ENCODE results near the gene MUS81.
"Not testable (repeated sequence)": the region's sequence is repeated elsewhere in the genome, so short reads cannot be mapped to it uniquely, and the experiment has no call there.

Gene MUS81

DNA sequence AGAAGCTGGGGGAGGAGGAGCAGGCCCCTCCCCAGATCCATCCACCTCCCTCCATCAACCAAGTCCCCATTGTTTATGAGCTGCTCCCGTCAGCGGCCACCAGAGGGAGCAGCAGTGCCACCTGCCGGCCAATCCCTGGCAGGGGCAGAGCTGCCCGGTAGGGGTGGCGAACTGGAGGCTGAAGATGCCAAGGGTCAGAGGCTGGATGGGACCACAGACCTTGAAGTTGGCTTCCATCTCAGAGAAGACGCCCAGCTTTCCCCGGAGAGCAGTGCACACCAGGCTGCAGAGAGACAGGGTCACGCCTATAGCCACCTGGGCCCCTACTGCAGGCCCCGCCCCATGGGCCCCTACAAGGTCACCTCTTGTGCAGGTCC is 24.5 kb downstream of the MUS81 start:
- Mint-ChIP-seq H3K27ac (peak overlapping the region; percentile 57), H3K36me3 (ENCODE audit: low read depth) (peaks cover 41% of the 10 kb centered on the region), H3K4me3 (peak overlapping the region; percentile 42), H3K4me1 (ENCODE audit: low read depth) (peaks cover 43% of the 10 kb centered on the region), H3K9me3 (no peaks in the 10 kb centered on the region), H3K27me3 (ENCODE audit: low read depth) (no peaks in the 10 kb centered on the region)
- DNase-seq (ENCODE audit: low spot score), result peak; percentile 80

DNA sequence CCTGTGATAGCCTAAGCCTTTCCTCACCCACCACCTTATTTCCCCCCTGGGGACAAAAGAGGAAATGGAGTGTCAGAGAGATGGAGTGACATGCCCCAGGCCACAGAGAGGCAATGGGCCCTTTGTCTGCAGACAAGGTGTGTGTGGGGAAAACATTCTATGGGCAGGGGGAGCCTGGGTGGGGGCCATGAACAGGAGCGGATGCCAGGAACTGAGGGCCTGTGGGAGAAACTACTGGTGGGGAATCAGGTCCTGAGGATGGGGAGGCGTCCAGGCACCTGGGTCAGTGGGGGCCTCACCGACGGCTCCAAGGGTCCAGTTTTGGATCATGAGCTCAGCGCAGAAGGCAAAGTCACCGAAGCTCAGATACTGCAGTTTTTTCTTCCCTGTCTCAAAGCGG is 25.0 kb downstream of the MUS81 start:
- Mint-ChIP-seq H3K4me1 (ENCODE audit: low read depth) (peaks cover 44% of the 10 kb centered on the region), H3K4me3 (no peak overlapping the region), H3K9me3 (no peaks in the 10 kb centered on the region), H3K36me3 (ENCODE audit: low read depth) (peaks cover 41% of the 10 kb centered on the region), H3K27ac (peak overlapping the region; percentile 15), H3K27me3 (ENCODE audit: low read depth) (no peaks in the 10 kb centered on the region)
- DNase-seq (ENCODE audit: low spot score), result no peak

DNA sequence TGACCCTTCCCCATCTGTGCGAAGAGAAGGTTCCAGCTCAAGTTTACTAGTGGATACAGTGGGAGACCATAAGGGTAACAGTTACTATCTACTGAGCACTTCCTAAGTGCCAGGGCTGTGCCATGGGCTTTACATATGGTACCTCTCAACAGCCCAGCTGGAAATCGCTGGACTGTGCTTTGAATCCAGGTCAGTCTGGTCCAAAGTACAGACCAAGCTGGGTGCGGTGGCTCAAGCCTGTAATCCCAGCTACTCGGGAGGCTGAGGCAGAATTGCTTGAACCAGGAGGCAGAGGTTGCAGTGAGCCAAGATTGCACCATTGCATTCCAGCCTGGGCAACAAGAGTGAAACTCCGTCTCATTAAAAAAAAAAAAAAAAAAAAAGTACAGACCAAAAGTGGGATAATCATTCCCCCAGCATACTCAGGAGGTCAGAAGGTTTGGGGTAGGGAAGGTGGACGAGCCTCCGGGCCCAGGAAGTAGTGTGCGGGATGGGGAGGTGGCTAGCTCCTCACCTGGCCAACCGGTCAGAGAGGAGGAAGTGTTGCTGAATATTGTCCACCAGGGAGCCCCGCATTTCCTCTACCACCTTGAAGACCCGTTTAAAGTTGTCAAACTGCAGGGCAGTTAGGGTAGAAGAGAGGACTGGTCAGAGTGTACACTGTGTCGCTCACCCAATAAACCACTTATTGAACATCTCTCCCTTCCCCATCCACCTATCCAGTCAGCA is 25.7 kb downstream of the MUS81 start:
- Mint-ChIP-seq H3K36me3 (ENCODE audit: low read depth) (peaks cover 41% of the 10 kb centered on the region), H3K27me3 (ENCODE audit: low read depth) (no peaks in the 10 kb centered on the region), H3K9me3 (no peaks in the 10 kb centered on the region), H3K27ac (peak overlapping the region; percentile 91), H3K4me1 (ENCODE audit: low read depth) (peaks cover 39% of the 10 kb centered on the region), H3K4me3 (peak overlapping the region; percentile 99)
- DNase-seq (ENCODE audit: low spot score), result no peak

DNA sequence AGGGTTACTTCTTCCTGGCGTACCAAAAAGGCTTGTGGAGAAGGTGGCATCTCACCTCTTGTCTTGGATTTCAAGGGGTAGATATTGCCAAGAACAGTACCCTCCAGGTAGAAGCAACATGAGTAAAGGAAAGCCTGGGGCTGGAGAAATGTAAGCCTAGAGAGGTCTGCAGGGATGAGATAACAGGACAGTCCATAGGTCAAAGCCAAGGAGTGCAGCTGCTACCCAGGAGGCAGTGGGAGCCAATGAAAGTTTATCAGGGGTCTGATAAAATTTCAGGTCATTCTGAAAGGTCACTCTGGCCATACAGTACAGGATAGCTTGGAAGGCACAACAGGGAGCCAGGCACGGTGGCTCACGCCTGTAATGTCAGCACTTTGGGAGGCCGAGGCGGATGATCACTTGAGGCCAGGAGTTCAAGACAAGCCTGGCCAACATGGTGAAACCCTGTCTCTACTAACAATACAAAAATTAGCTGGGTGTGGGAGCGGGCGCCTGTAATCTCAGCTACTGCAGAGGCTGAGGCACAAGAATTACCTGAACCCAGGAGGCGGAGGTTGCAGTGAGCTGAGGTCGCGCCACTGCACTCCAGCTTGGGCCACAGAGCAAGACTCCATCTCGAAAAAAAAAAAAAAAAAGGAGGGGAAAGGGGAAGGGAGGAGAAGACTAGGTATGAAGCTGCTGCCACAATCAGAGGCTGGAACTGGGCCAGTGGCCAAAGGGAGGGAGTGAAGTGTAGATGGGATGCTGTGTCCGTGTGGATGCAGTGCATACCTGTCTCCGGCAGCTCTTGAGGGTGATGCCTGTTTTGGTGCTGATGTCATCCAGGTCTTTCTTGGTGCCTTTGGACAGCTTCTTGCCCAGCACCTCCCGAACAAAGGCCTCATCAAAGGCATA is 26.8 kb downstream of the MUS81 start:
- Mint-ChIP-seq H3K27me3 (ENCODE audit: low read depth) (no peaks in the 10 kb centered on the region), H3K36me3 (ENCODE audit: low read depth) (peaks cover 39% of the 10 kb centered on the region), H3K9me3 (no peaks in the 10 kb centered on the region), H3K27ac (peak overlapping the region; percentile 91), H3K4me3 (peak overlapping the region; percentile 99), H3K4me1 (ENCODE audit: low read depth) (peaks cover 37% of the 10 kb centered on the region)
- no peak for DNase-seq (ENCODE audit: low spot score)

DNA sequence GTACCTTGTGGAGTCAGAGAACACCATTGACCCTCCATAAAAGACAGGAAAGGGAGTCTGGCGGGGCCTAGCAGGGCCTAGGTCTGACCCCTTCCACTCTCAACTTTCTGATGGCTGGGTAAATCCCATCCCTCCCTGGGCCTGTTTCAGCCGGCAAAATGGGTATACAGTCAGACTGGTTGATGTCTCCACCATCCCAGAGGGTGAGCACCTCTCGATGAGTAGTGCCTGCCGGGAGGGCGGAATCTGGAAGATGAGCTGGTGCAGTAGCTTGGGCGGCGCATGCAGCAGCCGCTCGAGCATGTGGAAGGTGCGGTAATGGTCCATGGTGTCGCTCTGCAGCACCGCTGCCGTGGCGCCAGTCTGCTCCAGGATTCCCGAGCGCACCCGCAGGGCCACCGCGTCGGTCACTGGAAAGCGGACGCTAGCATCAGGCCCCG is 27.5 kb downstream of the MUS81 start:
- Mint-ChIP-seq H3K4me1 (ENCODE audit: low read depth) (peaks cover 44% of the 10 kb centered on the region), H3K36me3 (ENCODE audit: low read depth) (peaks cover 37% of the 10 kb centered on the region), H3K27ac (peak overlapping the region; percentile 91), H3K9me3 (no peaks in the 10 kb centered on the region), H3K4me3 (peak overlapping the region; percentile 99), H3K27me3 (ENCODE audit: low read depth) (no peaks in the 10 kb centered on the region)
- no peak for DNase-seq (ENCODE audit: low spot score)

DNA sequence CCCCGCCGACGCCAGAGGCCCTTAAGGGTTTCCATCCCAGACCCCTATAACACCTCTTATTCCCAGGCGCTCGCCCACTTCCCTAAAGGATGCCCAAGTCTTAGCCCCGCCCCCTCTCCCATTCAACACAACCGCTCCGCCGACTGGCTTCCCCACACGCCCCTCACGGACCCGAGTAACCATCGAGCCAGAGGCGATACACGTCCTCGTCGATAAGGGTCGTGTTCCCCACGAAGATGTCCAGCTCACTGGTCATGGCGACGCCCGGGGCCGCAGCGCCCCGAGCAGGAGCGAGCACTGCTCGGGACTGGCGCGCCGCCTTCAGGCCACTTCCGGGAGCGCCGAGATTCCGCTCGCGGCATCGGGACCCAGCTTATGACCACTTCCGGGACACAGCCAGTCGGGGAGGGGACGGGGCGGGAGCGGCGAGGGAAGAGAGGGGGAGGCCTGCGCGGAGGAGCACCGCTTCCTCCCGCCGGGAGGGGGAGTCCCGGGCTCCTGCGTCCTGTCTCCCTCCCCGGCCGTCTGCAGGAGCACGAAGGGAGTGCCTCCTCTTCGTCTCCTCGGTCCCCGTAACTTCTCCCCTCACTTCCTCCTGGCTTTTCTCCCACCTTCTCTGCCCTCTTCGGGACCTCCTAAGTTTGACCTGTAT is 28.1 kb downstream of the MUS81 start, which contains the start of gene FIBP:
FIBP (minus strand) TSS at position 309 of the 652 bp plus-strand sequence; CDS start at position 256, 53 bp downstream.
- Mint-ChIP-seq H3K4me1 (ENCODE audit: low read depth) (peaks cover 48% of the 10 kb centered on the region), H3K9me3 (no peaks in the 10 kb centered on the region), H3K27me3 (ENCODE audit: low read depth) (no peaks in the 10 kb centered on the region)

DNA sequence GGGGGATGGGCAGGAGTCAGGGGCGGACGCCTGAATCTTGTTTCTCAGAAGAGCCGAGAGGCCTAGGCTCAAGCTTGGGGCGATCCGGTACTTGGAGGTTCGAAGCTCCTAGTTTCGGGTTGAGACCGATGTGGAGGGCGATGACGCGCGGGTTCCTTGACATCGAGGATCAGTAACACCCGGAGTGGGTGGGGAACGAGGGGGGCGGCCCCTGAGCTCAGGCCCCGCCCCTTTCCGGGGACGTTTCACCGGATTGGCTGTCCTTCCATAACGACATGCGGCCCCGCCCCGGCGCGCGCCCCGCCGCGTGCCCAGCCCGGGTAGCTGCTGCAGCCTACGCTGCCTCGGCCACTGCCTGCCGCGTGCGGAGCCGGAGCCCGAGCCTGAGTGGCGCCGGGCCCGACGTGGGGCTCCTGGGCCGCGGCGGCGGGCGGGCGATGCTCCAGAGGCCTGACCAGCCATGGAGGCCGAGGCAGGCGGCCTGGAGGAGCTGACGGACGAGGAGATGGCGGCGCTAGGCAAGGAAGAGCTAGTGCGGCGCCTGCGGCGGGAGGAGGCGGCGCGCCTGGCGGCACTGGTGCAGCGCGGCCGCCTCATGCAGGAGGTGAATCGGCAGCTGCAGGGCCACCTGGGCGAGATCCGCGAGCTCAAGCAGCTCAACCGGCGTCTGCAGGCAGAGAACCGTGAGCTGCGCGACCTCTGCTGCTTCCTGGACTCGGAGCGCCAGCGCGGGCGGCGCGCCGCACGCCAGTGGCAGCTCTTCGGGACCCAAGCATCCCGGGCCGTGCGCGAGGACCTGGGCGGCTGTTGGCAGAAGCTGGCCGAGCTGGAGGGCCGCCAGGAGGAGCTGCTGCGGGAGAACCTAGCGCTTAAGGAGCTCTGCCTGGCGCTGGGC is 30.3 kb downstream of the MUS81 start, which contains the start of gene CCDC85B:
CCDC85B (plus strand) TSS at position 350 of the 895 bp plus-strand sequence; CDS start at position 461, 111 bp downstream.
- Mint-ChIP-seq H3K9me3 (no peaks in the 10 kb centered on the region), H3K4me3 (peak within 1 kb of the TSS; percentile 99), H3K27ac (peak within 1 kb of the TSS; percentile 91), H3K27me3 (ENCODE audit: low read depth) (no peaks in the 10 kb centered on the region), H3K4me1 (ENCODE audit: low read depth) (peaks cover 49% of the 10 kb centered on the region), H3K36me3 (ENCODE audit: low read depth) (peaks cover 18% of the 10 kb centered on the region)
- peak; percentile 98 for DNase-seq (ENCODE audit: low spot score)

More for the DNA sequence above, 28.1 kb downstream of the MUS81 start, which contains the start of gene FIBP:
- Mint-ChIP-seq H3K36me3 (ENCODE audit: low read depth) (peaks cover 37% of the 10 kb centered on the region), H3K4me3 (peak within 1 kb of the TSS; percentile 99), H3K27ac (peak within 1 kb of the TSS; percentile 91)
- peak; percentile 93 for DNase-seq (ENCODE audit: low spot score)

DNA sequence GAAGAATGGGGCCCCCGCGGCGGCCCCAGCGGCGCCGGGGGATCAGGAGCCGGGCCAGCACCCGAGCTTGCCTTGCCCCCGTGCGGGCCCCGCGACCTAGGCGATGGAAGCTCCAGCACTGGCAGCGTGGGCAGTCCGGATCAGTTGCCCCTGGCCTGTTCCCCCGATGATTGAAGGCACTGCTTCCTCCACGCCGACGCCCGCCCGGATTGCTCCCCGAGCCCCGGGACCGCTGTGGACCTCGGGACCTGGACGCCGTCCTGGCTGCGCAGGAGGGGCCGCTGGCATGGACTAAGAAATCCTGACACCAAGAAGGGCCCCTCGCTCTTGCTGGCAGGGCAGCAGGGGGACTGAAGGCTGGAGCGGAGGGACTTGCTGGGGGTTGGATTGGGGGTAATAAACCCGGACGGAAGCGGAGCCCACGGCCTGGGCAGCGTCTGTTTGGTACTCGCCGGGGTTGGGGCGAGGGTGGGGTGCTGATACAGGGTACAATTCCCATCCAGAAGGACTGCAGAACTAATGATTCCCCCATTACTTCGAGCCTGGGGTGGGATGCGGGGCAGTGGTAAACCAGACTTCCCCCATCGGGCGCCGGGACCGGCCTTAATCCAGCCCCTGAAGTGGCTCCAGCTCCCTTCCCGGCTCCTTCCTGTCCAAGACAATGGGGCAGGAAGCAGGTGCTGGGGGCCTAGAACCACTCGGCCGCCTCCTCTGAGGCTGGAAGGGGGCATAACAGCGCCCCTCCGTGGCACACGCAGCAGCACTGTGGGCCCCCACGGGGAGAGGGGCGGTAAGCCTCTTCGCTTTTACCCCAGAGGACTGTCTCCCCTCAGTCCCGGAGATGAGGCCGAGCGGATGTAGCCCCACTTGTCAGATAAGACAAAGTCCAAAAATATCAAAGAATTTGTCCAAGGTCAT is 31.2 kb downstream of the MUS81 start:
- Mint-ChIP-seq H3K4me1 (ENCODE audit: low read depth) (peaks cover 49% of the 10 kb centered on the region), H3K9me3 (no peaks in the 10 kb centered on the region), H3K27me3 (ENCODE audit: low read depth) (no peaks in the 10 kb centered on the region), H3K27ac (peak overlapping the region; percentile 80), H3K4me3 (peak overlapping the region; percentile 74), H3K36me3 (ENCODE audit: low read depth) (peaks cover 17% of the 10 kb centered on the region)
- no peak for DNase-seq (ENCODE audit: low spot score)

DNA sequence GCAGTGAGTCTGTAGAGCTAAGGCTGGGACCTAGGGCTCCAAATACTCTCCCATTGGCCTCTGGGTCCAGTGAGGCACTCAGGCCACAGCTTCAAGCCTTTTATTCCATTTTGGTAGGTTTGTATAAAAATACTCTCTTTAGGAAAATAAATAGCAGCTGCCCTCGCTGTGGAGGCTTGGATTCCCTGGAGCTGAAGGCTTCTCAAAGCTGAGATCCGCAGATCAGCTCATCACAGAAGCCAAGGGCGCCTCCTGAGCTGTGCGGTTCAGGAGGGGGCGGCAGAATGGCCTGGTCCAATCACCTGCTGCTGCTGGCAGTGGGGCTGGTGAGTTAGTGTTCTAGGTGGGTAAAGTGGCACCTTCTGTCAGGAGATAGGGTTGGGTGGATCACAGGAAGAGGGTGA is 31.9 kb downstream of the MUS81 start:
- H3K4me1 Mint-ChIP-seq (ENCODE audit: low read depth), result peaks cover 44% of the 10 kb centered on the region
- DNase-seq (ENCODE audit: low spot score), result not testable (repeated sequence)
- peak overlapping the region; percentile 74 for H3K4me3 Mint-ChIP-seq

DNA sequence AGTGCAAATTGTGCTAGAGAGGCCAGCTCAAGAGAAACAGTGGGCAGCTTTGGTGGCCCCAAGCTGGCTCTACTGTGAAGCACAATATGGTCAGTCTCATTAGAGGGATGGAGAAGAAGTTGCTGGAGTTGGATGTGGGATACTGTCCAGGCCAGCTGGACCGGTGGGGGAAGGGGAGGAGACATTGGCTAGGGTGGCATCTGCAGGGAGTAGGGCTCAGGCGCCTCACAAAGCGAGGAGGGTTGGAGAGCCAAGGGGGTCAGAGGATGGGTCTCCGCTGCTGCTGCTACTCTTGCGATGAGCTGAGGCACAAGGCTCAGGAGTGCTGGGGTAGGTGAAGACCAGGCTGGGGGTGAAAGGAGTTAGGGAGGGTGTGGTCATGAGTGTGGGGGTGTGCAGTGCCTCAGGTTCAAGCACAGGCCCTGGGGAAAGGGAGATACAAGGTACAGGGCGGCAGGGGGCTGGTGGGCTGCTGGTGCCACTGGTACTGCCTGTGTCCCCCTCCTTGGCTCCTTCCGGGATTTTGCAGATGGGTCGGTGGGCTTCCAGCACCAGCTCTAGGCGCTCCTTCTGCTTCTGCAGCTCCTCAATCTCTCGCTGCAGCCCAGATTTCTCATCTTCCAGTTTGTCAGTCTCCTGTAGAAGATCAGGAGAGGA is 32.6 kb downstream of the MUS81 start:
- H3K36me3 Mint-ChIP-seq (ENCODE audit: low read depth), result peaks cover 6% of the 10 kb centered on the region
- peaks cover 48% of the 10 kb centered on the region for H3K4me1 Mint-ChIP-seq (ENCODE audit: low read depth)
- no peak for DNase-seq (ENCODE audit: low spot score)
- H3K9me3 Mint-ChIP-seq, result no peaks in the 10 kb centered on the region
- no peaks in the 10 kb centered on the region for H3K27me3 Mint-ChIP-seq (ENCODE audit: low read depth)
- peak overlapping the region; percentile 74 for H3K4me3 Mint-ChIP-seq
- H3K27ac Mint-ChIP-seq, result peak overlapping the region; percentile 82

More for the DNA sequence above, 31.9 kb downstream of the MUS81 start:
- H3K9me3 Mint-ChIP-seq; H3K27me3 Mint-ChIP-seq (ENCODE audit: low read depth): not testable (repeated sequence)
- H3K36me3 Mint-ChIP-seq (ENCODE audit: low read depth), result peaks cover 11% of the 10 kb centered on the region
- H3K27ac Mint-ChIP-seq, result peak overlapping the region; percentile 80

DNA sequence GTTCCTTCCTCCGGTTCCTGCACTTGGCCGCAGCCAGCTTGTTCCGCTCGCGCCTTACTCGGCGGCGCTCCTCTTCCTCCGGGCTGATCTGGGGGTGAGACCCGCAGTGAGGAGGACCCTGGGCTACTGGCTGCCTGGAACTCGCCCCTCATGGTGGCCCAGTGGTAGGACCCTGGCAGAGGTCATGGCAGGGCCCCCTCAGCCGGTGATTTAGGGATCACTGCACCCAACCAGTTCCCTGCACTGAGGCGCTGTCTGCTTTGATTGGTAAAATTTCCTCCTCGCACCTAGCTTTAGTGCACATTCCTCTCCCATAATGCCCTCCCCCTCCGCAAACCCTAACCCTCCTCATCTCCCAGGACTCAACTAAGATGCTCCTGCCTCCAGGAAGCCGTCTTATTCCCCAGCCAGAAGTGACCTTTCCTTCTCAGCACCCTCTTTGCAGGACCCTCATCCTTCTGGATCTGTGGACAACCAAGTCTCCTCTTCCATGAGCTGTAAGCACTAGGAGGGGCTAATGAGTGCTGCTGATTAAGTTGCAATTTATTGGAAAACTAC is 33.9 kb downstream of the MUS81 start:
- Mint-ChIP-seq H3K36me3 (ENCODE audit: low read depth) (peaks cover 4% of the 10 kb centered on the region), H3K4me1 (ENCODE audit: low read depth) (peaks cover 43% of the 10 kb centered on the region), H3K9me3 (no peaks in the 10 kb centered on the region), H3K27me3 (ENCODE audit: low read depth) (no peaks in the 10 kb centered on the region), H3K4me3 (peak overlapping the region; percentile 74), H3K27ac (peak overlapping the region; percentile 82)
- DNase-seq (ENCODE audit: low spot score), result peak; percentile 38

All from T-helper 2 cell treated with Interferon-gamma antibody and Interleukin-4, amounts not matched to agents 5 μg/mL and 100 μg/mL, for 36 hours (primary cell).